GM18511 (cell line): ENCODE measurements around the gene BMP8A.
"Not testable (repeated sequence)": the region's sequence is repeated elsewhere in the genome, so short reads cannot be mapped to it uniquely, and the experiment has no call there.

ENCODE experiments used
- ATAC-seq: cut with Tn5 transposase; IDR thresholded peaks from one replicate; pipeline ENCODE4 v1.9.1; 2021; ENCODE audit warnings: mild to moderate bottlenecking, moderate library complexity; ENCODE audit not compliant: unreplicated experiment

The BMP8A gene

GRCh38 chr1:39504436-39504835, 13.0 kb downstream of the BMP8A start:
- ATAC-seq: not testable (repeated sequence)

DNA sequence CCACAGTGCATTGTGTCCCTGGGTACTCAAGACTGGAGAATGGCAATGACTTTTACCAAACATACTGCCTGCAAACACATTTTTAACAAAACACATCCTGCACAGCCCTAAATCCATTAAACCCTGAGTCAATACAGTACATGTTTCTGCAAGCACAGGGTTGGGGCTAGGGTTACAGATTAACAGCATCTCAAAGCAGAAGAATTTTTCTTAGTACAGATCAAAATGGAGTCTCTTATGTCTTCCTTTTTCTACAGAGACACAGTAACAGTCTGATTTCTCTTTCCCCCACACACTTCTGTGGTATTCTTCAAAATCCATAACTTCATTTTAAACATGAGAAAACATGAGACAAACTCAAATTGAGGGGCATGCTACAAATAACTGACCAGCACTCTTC, 13.9 kb downstream of the BMP8A start:
- ATAC-seq: no peak

DNA sequence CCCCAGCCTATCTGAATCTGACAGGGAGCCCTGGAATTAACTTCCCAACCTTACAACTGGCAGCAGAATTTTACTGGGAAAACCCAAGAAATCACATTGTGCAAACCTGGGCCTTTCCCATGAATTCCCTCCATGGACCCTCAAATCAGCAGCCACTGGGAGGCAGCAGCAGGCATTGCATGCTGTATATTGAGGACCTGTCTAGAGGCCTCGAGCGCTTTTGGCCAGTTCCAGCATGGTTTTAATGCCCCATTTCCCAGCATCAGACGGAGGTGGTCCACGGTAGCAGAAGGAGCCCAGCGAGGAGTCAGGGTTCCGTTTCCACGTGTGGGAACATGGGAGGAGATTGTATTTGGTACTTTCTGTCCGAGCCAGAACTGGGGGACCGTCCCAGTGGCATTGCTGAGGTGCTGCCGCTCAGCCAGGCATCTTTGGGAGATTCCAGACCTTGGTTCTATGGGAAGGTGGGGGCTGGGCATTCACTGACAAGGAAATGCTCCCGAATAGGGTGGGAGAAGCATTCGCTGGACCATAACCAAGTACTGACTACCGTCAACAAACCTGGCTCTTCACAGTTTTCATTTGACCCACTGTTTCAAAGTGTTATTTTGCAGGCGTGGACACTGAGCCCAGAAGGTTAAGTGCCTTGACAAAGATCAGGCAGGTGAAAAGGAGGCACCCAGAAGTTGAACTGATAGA, 15.9 kb downstream of the BMP8A start:
- no peak for ATAC-seq

- no peak for ATAC-seq
Observed at GRCh38 chr1:39508266-39508665, 16.8 kb downstream of the BMP8A start.

- ATAC-seq: peak; percentile 10
Observed at GRCh38 chr1:39508857-39509305, 17.4 kb downstream of the BMP8A start.

- ATAC-seq: peak; percentile 71
Observed at GRCh38 chr1:39509360-39510009, 18.0 kb downstream of the BMP8A start.

GRCh38 chr1:39510570-39511186, 19.2 kb downstream of the BMP8A start:
- ATAC-seq: not testable (repeated sequence)

GRCh38 chr1:39511477-39511876, 20.0 kb downstream of the BMP8A start:
- not testable (repeated sequence) for ATAC-seq

DNA sequence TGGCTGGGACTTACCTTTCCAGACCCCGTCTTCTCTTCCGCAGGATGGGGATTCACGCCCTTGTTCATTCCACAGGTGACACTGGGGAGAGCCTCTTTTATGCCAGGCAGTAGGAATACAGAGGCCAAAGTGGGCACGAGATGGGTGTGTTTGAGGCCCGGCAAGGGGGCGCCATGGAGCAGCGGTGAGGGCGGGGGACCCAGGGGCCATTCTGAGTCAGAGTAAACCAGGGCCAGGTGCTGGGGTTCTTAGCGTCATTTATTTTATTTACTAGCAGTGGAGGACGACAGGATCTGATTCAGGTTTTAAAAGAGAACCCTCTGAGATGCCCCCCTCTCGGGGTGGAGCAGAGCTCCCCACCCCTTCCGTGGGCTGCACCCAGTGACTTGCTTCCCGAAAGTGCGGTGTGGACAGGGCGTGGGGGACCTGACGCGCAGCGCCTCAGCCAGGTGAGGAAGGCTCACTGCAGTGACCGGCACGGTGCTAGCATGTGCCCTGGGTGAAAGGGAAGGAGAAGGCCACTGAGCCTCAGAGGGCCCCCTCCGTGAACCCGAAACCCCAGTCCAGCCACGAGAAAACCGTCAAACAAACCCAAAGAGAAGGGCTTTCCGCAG, 20.9 kb downstream of the BMP8A start:
- not testable (repeated sequence) for ATAC-seq

- not testable (repeated sequence) for ATAC-seq
Observed at GRCh38 chr1:39514710-39515124, 23.3 kb downstream of the BMP8A start.

DNA sequence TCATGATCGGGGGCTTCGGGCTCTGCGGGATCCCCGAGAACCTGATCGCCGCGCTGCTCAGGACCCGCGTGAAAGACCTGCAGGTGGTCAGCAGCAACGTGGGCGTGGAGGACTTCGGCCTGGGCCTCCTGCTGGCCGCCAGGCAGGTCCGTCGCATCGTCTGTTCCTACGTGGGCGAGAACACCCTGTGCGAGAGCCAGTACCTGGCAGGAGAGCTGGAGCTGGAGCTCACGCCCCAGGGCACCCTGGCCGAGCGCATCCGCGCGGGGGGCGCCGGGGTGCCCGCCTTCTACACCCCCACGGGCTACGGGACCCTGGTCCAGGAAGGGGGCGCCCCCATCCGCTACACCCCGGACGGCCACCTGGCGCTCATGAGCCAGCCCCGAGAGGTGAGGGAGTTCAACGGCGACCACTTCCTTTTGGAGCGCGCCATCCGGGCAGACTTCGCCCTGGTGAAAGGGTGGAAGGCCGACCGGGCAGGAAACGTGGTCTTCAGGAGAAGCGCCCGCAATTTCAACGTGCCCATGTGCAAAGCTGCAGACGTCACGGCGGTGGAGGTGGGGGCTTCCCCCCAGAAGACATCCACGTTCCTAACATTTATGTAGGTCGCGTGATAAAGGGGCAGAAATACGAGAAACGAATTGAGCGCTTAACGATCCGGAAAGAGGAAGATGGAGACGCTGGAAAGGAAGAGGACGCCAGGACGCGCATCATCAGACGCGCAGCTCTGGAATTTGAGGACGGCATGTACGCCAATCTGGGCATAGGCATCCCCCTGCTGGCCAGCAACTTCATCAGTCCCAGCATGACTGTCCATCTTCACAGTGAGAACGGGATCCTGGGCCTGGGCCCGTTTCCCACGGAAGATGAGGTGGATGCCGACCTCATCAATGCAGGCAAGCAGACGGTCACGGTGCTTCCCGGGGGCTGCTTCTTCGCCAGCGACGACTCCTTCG, 24.0 kb downstream of the BMP8A start:
- peak; percentile 54 for ATAC-seq

DNA sequence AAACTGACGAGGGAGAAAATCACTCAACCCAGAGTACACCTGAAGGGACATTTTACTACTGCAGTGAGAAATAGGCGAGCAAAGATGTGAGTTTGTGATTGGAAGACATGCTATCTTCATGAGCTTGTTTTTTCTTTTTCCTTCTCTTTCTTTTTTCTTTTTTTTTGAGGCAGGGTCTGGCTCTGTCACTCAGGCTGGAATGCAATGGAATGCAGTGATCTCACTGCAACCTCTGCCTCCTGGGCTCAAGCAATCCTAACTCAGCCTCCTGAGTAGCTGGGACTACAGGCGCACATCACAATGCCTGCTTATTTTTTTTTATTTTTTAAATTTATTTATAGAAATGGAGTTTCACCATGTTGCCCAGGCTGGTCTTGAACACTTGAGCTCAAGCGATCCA, 25.4 kb downstream of the BMP8A start:
- ATAC-seq: not testable (repeated sequence)

DNA sequence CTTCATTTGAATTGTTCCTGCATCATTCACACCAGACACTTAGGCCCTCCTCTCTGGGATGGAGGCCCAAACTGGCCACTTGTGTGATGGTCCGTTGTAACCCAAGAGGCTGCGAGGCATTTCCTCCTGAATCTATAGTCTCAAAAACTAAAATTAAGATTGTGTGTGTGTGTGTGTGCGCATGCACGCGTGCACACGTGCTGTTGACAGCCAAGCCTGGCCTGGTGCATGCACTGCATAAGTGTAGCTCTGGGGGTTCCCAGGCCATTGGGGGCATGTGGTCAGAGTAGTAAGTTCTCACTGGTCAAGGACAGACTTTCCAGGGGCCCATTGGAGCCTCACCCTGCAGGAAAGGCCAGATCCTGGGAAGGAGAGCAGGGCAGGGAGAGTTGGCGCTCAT, 26.5 kb downstream of the BMP8A start:
- ATAC-seq: not testable (repeated sequence)

- ATAC-seq: not testable (repeated sequence)
Observed at GRCh38 chr1:39519376-39519775, 27.9 kb downstream of the BMP8A start.

DNA sequence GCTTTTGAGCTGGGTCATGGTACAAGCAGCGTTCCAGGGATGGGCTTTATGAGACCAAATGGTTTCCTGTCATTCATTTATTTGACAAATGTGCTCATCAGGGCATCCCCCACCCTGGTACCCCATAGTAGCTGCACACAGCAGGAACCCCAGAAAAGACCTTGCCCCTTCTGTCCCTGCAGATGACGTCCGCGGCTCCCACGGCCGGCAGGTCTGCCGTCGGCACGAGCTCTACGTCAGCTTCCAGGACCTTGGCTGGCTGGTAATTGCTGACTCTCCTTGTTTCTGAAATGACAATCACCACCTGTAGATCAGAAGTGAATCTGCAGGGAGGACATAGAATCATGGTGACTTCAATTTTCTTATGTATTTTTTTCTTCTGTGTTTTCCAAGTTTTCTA, 30.8 kb downstream of the BMP8A start:
- ATAC-seq: not testable (repeated sequence)

DNA sequence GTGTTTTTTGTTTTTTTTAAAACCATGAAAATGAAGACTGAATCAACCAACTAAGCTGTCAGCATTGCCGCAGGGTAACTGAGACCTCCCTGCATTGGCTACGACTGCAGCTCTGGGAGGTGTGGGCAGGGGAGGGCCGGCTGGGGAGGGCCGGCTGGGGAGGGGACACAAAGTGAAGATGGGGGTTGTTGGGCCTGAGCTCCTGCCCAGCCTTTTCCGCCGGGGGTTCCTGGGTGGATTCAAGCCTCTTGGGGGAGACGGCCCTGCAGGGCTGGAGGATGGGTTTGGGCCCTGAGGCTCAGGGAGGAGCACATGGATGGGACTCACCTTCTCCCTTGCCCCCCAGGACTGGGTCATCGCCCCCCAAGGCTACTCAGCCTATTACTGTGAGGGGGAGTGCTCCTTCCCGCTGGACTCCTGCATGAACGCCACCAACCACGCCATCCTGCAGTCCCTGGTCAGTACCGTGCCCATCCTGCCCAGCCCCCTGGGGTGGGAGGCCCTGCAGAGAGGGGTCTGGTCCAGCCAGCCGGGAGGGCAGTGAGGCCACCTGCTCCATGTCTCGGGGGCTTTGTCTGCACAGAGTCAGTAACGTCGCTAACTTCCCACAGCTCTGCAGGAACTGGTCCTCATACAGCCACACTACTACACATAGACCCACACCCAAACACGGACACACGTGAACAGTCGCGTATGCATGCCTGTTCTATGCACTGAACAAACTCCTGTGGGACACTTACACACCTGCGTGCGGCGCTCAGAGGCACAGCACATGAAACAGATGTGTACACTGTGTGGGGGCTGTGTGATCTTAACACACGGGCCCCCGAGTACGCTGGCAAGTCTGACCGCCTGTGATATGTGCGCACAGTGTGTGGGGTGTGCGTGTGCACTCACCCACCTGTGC, 31.5 kb downstream of the BMP8A start:
- no peak for ATAC-seq

GRCh38 chr1:39524171-39524570, 32.7 kb downstream of the BMP8A start:
- ATAC-seq: no peak

DNA sequence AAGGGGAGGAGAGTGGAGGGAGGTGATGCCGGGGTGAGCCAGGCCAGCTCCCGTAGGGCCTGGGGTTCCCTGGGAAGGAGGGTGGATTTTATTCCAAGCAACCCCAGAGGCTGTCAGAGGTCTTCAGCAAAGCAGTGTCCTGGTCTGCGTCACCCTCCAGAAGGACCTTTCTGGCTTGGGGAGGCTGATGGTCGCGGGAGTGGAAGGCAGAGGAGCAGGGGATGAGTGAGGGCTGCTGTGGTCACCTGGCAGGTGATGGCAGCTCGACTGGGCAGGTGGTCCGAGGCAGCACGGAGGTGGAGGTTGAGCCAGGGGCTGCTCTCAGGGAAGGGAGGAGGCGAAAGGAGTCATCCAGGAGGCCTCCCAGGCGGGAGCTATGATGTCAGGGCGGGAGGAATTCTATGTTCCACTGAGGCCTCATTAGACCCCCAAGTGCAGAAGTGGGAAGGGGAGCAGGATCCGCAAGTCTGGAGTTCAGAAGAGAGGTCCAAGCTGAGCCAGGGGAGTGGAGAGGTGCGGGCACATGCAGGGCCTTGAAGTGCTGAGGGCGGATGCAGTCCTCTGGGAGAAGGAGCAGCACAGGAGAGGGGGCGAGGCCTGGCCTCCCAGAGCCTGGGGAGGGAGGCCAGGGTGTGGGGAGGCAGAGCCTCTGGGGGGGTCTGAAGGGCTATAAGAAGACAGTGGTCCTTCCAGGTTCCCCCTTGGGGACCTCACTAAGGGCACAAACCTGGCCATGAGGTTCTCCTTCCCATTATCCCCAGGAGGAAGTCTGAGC, 33.3 kb downstream of the BMP8A start:
- ATAC-seq: no peak
